ENCODE results near the gene EFHC1.
"Not testable (repeated sequence)": the region's sequence is repeated elsewhere in the genome, so short reads cannot be mapped to it uniquely, and the experiment has no call there.

The EFHC1 gene

GRCh38 chr6:52419809-52420667, at the start of gene EFHC1:
Gene EFHC1 (plus strand): TSS chr6:52420342. CDS start chr6:52420411, 69 bp downstream.
- peak; percentile 97 to 98 for DNase-seq

DNA sequence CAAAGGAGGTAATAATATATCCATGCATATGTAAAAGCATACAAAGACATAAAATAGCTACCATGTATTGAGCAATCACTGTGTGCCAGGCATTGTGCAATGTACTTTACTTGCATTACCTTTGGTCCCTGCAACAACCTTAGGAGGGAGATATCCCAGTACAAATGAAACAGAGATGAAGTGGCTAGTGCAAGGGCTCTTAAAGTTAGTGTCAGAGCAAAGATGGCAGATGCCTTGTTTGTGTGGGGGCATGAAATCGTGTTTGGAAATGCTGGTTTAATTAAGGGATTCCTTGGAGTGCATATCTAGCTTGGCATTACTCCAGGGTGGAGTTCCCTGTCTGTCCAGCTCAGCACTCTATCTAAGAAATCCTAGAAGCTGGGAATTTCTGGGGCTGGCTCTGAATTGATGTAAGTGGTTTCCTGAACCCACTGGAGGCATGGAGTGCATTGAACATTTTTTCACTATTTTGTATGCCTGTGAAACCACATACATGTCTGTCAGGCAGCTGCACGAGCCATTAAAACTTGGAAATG, 48.4 kb upstream of the EFHC1 start:
- no peak for DNase-seq

DNA sequence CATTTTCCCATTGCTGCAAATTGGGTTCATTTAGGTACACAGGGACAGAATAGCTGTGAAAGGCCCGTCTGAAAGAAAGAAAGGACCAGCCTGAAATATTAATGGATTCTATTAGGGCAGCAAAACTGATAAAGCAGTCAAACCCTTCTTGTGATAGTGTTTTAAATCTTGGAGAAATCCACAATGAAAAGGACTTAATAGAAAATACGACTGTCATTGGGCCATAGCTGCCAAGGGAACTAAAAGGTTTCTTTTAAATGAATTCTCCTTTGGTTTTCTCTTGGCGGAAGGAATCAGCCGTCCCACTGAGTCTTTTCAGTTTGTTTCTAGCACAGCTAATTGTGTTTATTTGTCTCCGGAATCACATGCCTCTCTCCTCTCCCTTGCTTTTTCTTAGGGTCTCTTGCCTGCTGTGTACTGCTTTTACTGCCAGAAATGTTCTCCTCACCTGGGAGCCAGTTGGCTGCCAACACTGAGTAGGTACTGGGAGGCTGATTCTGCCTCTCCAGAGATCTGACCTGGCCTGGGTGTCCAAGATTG, 46.9 kb upstream of the EFHC1 start:
- DNase-seq: no peak

GRCh38 chr6:52374247-52374646, 45.9 kb upstream of the EFHC1 start:
- no peak for DNase-seq

- DNase-seq: no peak
These were observed 44.2 kb upstream of the EFHC1 start for GRCh38 chr6:52375780-52376556.

DNA sequence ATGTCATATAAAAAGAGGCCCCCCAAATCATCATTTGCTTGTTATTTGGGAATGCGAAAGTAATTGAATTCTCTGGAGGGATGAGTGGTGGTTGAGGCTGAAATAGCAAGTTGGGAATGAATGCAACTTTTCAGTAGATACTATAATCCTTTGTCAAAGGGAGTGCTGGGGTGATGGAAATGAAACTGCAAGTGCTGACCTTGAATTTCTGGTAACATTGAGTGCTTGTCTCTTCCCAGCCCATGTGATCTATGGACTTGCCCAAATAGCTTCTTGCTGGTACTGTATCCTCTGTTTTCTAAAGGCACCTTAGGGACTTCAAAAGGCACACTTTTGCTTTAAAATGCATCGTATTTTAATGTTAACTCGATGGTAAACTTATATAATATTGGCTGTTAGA, 43.4 kb upstream of the EFHC1 start:
- DNase-seq: no peak

GRCh38 chr6:52377538-52378221, 42.5 kb upstream of the EFHC1 start:
- DNase-seq: no peak

DNA sequence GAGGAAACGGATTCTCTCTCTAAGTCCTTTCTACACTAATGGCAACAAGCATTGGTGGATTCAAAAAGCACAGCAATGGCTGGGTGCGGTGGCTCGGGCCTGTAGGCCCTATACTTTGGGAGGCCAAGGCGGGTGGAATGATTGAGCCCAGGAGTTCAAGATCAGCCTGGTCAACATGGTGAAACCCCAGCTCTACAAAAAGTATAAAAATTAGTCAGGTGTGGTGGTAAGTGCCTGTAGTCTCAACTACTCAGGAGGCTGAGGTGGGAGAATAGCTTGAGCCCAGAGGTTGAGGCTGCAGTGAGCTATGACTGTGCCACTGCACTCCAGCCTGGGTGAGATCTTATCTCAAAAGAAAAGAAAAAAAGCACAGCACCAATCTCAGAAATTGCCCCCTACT, 38.9 kb upstream of the EFHC1 start:
- DNase-seq: no peak

DNA sequence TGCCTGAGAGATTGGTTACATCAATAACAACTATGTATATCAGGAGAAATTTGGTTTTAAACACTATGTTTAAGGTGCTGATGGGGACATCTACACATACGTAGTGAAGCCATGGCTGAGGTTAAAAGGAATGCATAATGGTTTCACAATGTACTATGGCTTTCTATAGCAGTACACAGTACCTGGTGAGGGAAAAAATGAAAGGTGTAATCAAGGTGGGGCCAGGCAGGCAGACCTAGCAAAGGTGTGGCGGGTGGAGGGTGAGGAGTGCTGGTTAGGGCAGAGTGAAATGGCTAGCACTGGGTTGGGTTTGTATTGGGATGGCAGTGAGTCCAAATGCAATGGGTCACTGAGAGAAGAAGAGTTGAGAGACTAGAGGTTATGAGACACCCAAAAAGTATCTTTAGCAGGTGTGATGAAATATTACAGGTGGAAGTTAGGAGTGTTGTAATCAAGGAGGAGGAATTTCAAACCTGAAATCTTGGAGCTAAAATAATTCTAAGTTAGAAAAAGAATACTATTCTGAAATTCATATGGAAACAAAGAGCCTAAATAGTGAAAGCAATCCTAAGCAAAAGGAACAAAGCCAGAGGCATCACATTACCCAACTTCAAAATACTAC, 35.9 kb upstream of the EFHC1 start:
- DNase-seq: no peak

- no peak for DNase-seq
These were observed 35.1 kb upstream of the EFHC1 start for GRCh38 chr6:52385074-52385473.

- not testable (repeated sequence) for DNase-seq
These were observed 32.0 kb upstream of the EFHC1 start for GRCh38 chr6:52388119-52388518.

- DNase-seq: no peak
These were observed 31.4 kb upstream of the EFHC1 start for GRCh38 chr6:52388790-52389189.

GRCh38 chr6:52389264-52389625, 30.9 kb upstream of the EFHC1 start:
- no peak for DNase-seq

DNA sequence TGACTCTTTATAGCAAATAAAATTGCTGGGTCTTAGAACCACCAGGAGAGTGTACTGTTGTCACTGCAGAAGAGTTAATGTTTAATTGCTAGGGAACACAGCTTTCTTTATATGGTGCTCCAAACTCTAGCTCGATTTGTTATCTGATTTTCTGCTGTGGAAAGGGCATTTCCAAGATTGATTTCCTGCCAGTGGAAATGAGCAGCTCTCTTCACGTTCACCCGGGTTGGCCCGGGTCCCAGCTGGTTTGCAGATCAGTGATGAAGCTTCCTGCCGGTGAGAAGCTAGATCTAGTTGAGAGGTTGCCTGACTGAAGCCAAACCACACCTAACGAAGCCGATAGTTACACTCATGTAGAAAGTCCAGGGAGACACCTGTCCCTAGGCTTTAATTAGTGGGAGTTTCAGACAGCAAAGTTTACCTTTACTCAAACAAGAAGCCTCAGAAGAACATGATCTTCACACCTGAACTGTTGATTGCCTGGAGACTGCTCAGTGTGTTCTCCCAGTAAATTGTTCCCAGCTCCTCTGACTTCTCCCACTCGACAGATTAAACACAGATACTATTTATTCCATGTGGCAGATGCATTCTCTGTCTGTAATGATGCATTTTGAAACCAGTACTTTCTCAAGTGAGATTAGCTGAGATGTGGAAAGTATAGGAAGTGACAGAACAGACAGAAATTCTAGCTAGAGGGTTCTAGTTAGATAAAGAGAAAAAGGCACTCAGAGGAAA, 30.3 kb upstream of the EFHC1 start:
- DNase-seq: peak in 1 of 2 experiments; percentile 41

- DNase-seq: peak in 1 of 2 experiments; percentile 56
These were observed 29.8 kb upstream of the EFHC1 start for GRCh38 chr6:52390361-52390727.

GRCh38 chr6:52391599-52391998, 28.5 kb upstream of the EFHC1 start:
- DNase-seq: no peak

GRCh38 chr6:52392944-52393343, 27.2 kb upstream of the EFHC1 start:
- no peak for DNase-seq

GRCh38 chr6:52393780-52394179, 26.4 kb upstream of the EFHC1 start:
- no peak for DNase-seq

- no peak for DNase-seq
These were observed 25.9 kb upstream of the EFHC1 start for GRCh38 chr6:52394251-52394666.

DNA sequence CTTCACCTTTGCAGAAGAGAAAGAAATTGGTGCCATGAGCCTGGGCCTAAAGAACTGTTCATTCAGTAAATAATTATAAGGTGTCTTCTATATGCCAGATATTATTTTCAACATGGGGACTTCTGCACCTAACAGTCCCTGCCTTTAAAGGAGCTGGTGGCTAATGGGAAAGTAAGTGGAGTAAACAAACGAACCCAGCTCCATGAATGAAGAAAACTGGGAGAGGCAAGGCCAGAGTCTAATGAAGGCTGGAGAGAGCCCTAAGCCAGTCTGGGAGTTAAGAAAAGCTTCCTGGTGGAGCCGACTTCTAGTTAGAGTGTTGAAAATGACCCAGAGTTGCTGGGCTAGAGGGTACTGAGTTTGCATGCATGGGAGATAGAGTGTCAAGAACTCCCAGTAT, 24.2 kb upstream of the EFHC1 start:
- DNase-seq: no peak

GRCh38 chr6:52399511-52400312, 20.4 kb upstream of the EFHC1 start:
- DNase-seq: no peak
